IPS DF 6.9 (cell line): ENCODE measurements around the gene NMNAT3.

ENCODE experiments used
- DNase-seq: peaks from one replicate; pipeline ENCODE4 v3.0.0-alpha.2; 2013; ENCODE audit warnings: low read depth, low spot score
- H3K27ac ChIP-seq: one replicate; pipeline ENCODE4 v1.5.1; 2013; ENCODE audit warnings: low read length, control low read depth
- H3K27me3 ChIP-seq: 2 replicates; pipeline ENCODE4 v1.6.1; 2013; ENCODE audit warnings: mild to moderate bottlenecking, low read length; ENCODE audit not compliant: control insufficient read depth, insufficient read depth
- H3K36me3 ChIP-seq: 2 replicates; pipeline ENCODE4 v1.6.1; 2013; ENCODE audit warnings: low read length; ENCODE audit not compliant: control insufficient read depth, insufficient read depth
- H3K4me1 ChIP-seq: 2 replicates; pipeline ENCODE4 v1.6.1; 2013; ENCODE audit warnings: low read length; ENCODE audit not compliant: control insufficient read depth, insufficient read depth
- H3K4me3 ChIP-seq: 2 replicates; pipeline ENCODE4 v1.5.1; 2013; ENCODE audit warnings: mild to moderate bottlenecking, low read length
- H3K9me3 ChIP-seq: 2 replicates; pipeline ENCODE4 v1.6.1; 2013; ENCODE audit warnings: low read length, inconsistent platforms; ENCODE audit not compliant: control insufficient read depth, insufficient read depth
- WGBS: extraction: QIAGEN DNeasy Blood & Tissue Kit; methylation state at CpG from one replicate; pipeline ENCODE4 v1.1.7; 2013; ENCODE audit warnings: mixed read lengths, missing lambda C conversion rate; ENCODE audit not compliant: insufficient read length, insufficient coverage; 5-methylcytosine and 5-hydroxymethylcytosine counted together

Gene NMNAT3

DNA sequence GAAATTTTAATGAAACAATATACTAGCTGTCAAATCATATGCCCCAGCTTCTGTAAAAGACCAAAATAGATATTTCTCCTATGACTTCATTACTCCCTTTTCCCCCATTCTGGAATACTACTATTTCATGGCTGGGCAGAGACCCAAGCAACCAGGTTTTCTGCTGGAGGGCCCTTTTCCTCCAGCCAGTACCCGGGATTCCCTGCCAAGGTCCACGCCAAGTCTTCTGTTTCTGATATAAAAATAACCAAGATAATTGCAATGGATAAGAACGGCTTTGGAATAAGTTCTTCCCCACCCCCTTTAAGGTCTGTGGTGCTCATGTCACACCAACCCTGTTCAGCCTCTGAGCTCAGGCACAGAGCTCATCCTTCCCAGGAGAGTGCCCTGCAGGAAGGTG lies 17.2 kb upstream of the NMNAT3 start:
- Histone ChIP-seq H3K27ac (no peak overlapping the region), H3K36me3 (no peaks in the 10 kb centered on the region), H3K27me3 (no peaks in the 10 kb centered on the region), H3K9me3 (no peaks in the 10 kb centered on the region), H3K4me1 (no peaks in the 10 kb centered on the region), H3K4me3 (no peak overlapping the region)
- no CpG with 5 or more reads among the region's 3 CpGs for WGBS
- no peak for DNase-seq

DNA sequence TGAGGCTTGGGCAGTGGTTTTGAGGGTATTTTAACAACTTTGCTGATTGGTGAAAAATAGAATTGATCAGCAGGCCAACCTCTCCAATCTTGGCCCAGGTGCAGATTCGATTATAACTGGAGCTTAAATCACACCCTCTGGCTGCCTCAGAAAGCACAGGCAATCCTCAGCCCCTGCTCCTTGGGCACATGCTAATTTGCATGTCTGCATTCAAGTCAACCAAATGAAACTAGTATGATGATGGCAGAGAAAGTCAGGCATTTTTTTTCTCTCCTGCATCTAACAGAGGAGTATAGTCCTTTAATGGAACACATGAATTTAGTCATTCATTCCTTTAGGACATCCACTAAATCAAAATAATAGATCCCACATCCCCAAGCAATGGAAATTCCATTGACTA lies 16.8 kb upstream of the NMNAT3 start:
- no peak overlapping the region for H3K27ac ChIP-seq
- no peaks in the 10 kb centered on the region for H3K36me3 ChIP-seq
- H3K4me1 ChIP-seq, result no peaks in the 10 kb centered on the region
- no CpG with 5 or more reads among the region's 1 CpG for WGBS
- no peaks in the 10 kb centered on the region for H3K27me3 ChIP-seq
- DNase-seq, result no peak
- no peaks in the 10 kb centered on the region for H3K9me3 ChIP-seq
- H3K4me3 ChIP-seq, result no peak overlapping the region

DNA sequence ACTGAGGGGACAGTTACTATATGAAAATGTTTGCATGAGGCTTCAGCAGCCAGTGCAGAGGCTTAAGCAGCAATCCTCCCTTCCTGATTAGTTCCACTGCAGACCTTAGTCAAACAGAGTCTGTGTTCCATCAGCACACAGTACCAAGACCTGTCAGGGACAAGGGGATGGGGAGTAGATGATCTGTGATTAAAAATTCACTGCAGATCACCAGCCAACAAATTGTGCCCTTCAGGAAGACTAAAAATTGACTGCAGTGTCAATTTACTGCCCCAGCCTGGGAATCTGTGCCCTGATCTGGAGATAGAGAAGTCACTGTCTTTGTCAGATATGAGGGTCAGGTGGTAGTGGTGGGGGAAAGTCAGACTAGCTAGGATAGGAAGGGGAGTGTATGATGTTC lies 13.8 kb upstream of the NMNAT3 start:
- H3K9me3 ChIP-seq, result no peaks in the 10 kb centered on the region
- no peak overlapping the region for H3K27ac ChIP-seq
- no peak overlapping the region for H3K4me3 ChIP-seq
- H3K4me1 ChIP-seq, result no peaks in the 10 kb centered on the region
- H3K36me3 ChIP-seq, result no peaks in the 10 kb centered on the region
- no peaks in the 10 kb centered on the region for H3K27me3 ChIP-seq
- no peak for DNase-seq

DNA sequence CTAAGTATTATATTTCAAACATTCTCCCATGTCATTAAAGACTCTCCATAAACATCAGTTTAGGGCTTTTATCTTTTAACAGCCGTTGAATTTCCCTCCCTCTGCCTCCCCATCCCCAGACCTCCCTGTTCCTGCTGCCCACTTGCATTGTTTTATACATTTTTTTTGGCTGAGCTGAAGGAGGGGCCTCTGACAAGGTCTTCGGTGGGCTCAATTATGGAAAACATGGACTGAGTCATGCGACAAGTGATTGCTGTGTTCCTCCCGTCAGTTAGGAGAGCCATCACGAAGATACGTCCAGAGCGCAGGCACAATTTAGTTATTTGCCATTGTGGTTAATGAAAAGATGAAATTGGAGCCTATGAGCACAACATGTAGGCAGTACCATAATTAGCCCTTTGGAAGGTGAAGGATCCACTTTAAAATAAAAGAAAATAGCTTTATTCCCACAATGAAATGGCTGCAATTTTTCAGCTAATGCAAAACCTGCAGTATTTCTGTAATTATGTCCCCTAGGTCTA lies 12.0 kb upstream of the NMNAT3 start:
- DNase-seq, result no peak

DNA sequence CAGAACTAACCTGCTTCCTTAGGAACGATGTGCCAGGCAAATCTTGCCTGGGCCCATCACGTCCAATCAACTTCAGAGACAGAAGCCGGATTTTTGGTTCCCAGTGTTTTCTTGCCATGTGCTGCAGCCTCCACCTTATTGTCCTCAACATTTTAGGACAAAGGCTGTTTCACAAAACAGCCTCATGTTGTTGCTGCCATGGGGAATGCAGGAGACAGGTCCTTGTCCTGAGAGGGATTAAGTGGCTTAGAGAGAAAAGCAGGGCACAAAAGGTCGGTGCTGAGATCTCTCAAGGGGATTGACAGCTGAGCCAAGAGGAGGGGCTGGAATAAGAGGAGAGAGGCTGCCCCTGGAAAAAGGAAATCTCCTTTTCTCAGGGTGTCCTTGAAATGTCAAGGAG lies 11.3 kb upstream of the NMNAT3 start:
- Histone ChIP-seq H3K4me1 (no peaks in the 10 kb centered on the region), H3K36me3 (no peaks in the 10 kb centered on the region), H3K27ac (no peak overlapping the region), H3K27me3 (no peaks in the 10 kb centered on the region), H3K9me3 (no peaks in the 10 kb centered on the region), H3K4me3 (no peak overlapping the region)
- WGBS, result no CpG with 5 or more reads among the region's 4 CpGs
- no peak for DNase-seq

More for the DNA sequence above, 12.0 kb upstream of the NMNAT3 start:
- Histone ChIP-seq H3K4me1 (no peaks in the 10 kb centered on the region), H3K27ac (no peak overlapping the region), H3K36me3 (no peaks in the 10 kb centered on the region), H3K27me3 (no peaks in the 10 kb centered on the region), H3K4me3 (no peak overlapping the region), H3K9me3 (no peaks in the 10 kb centered on the region)
- no CpG with 5 or more reads among the region's 7 CpGs for WGBS

DNA sequence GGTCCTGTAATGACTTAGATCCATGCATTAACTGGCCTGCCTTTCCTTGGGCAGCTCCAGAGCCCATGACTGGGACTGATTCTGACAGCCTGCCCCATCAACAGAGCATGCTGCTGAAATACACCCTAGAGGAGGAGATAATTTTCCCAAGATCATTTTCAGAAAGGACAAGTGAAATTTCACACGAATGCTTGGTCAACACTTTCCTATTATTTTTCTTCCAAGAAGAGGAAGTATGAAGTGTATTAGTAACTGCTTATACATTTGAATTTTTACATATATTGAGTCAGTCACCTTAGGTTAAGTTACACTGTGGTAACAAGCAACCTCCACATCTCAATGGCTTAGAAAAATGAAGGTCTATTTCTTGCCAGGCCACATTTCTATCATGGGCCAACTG lies 9.7 kb upstream of the NMNAT3 start:
- H3K27me3 ChIP-seq, result no peaks in the 10 kb centered on the region
- no CpG with 5 or more reads among the region's 1 CpG for WGBS
- no peaks in the 10 kb centered on the region for H3K36me3 ChIP-seq
- no peaks in the 10 kb centered on the region for H3K9me3 ChIP-seq
- H3K4me1 ChIP-seq, result no peaks in the 10 kb centered on the region
- DNase-seq, result no peak
- no peak overlapping the region for H3K4me3 ChIP-seq
- H3K27ac ChIP-seq, result no peak overlapping the region

DNA sequence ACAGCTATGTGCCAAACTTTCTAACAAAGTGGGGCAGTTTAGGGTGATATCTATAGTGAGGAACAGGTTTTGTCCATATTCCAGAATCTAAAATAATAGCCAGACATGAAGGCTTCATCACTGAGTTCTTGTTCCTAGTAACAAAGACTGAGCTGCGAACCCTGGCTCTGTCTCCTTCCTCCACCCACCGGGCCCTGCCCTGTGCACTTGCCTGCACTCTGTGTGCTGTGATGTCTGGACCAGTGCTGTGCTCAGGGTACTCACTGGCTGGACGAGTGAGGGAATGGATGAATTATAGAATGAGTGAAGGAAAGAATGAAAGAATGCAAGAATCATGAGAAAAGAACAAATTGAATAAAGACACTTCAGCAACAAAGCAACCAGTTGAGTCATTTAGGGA lies 8.9 kb upstream of the NMNAT3 start:
- no peaks in the 10 kb centered on the region for H3K36me3 ChIP-seq
- H3K27ac ChIP-seq, result no peak overlapping the region
- no peak for DNase-seq
- no peaks in the 10 kb centered on the region for H3K4me1 ChIP-seq
- no peaks in the 10 kb centered on the region for H3K27me3 ChIP-seq
- no peak overlapping the region for H3K4me3 ChIP-seq
- WGBS, result no CpG with 5 or more reads among the region's 3 CpGs
- no peaks in the 10 kb centered on the region for H3K9me3 ChIP-seq

DNA sequence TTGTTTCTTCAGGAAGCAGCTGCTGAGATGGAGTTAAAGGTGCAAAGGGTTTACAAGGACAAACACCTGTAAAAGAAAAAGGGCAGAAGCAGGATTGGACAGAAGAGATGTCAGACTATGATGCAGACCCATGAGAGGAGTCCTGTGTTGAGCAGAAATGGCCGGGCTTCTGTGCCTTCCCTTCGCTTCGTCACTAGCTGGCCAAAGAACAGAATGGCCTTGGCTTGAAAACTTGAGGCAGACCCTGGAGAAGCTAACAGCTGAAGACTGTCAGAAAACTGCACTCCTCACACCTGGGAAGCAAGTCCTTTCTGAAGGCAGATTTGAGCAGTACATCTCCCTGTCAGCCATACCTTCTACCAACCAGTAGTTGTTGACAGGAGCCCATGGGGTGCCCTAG lies 8.4 kb upstream of the NMNAT3 start:
- WGBS, result no CpG with 5 or more reads among the region's 3 CpGs

DNA sequence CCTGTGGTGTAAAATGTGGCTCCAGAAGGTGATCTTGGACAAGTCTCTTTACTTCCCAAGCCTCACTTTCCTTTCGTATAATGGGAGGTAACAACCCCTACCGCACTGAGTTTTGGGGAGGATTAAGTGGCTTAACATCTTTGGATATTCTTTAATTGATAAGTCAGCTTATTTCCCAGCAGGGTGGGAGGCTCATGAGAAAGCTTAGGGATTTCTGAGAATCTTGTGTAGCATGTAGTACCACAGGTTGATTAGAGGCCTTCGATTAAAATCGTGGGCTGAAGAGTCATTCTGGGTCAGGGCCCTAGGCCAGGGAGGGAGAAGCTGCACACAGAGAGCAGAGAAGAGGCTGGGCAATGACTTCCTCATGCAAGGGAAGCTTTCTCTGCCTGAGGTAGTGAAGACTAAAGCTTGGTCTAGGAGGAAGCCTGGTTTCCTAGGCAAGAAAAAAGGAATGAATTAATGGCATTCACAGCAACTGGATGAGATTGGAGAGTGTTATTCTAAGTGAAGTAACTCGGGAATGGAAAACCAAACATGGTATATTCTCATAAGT lies 1.5 kb upstream of the NMNAT3 start:
- H3K9me3 ChIP-seq, result no peaks in the 10 kb centered on the region
- H3K36me3 ChIP-seq, result no peaks in the 10 kb centered on the region
- no peak overlapping the region for H3K4me3 ChIP-seq
- H3K27me3 ChIP-seq, result peaks cover 14% of the 10 kb centered on the region; the same call in 1 of the 2 replicates
- no peak overlapping the region for H3K27ac ChIP-seq
- WGBS, result no CpG with 5 or more reads among the region's 5 CpGs
- peaks cover 4% of the 10 kb centered on the region for H3K4me1 ChIP-seq
- DNase-seq, result no peak

More for the DNA sequence above, 8.4 kb upstream of the NMNAT3 start:
- H3K4me1 ChIP-seq, result no peaks in the 10 kb centered on the region
- no peaks in the 10 kb centered on the region for H3K36me3 ChIP-seq
- no peaks in the 10 kb centered on the region for H3K27me3 ChIP-seq
- no peak overlapping the region for H3K4me3 ChIP-seq
- no peak overlapping the region for H3K27ac ChIP-seq
- no peak for DNase-seq
- H3K9me3 ChIP-seq, result no peaks in the 10 kb centered on the region

DNA sequence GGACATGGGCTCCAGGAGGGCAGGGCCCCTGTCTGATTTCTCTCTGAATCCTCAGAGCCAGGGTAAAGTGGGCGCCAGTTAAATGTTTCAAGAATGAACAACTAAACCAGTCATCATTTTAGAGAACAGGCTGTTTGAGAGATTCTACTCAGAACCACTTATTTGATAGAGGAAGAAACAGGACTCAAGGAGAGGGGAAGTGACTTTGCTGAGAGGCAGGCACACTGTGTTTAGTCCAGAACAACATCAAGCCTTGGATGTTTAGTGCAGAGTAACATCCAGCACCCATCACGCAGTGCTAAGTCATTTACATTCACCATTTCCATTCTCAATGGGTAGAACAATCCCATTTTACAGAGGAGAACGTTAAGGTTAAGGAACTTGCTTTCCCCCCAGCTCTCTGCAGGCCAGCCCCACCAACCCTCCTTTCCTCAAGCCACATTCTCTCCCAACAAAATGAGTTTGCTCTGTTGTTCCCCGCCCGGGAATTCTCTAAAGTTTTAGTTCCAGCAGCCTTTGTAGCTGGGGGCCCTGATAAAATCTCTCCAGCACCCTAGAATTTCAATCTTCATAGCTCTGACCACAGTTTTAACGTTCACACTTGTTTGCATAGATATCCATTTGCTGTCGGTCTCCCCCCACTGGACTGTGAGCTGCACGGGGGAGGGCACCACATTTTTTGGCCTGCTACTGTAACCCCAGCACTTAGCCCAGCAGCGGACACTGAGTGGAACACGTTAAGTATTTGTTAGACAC lies 962 bp downstream of the NMNAT3 start:
- Histone ChIP-seq H3K9me3 (no peaks in the 10 kb centered on the region), H3K27me3 (peaks cover 14% of the 10 kb centered on the region; the same call in 1 of the 2 replicates), H3K4me1 (peaks cover 6% of the 10 kb centered on the region), H3K4me3 (peak overlapping the region; percentile 50), H3K27ac (no peak overlapping the region), H3K36me3 (no peaks in the 10 kb centered on the region)
- DNase-seq, result no peak
- no CpG with 5 or more reads among the region's 10 CpGs for WGBS

DNA sequence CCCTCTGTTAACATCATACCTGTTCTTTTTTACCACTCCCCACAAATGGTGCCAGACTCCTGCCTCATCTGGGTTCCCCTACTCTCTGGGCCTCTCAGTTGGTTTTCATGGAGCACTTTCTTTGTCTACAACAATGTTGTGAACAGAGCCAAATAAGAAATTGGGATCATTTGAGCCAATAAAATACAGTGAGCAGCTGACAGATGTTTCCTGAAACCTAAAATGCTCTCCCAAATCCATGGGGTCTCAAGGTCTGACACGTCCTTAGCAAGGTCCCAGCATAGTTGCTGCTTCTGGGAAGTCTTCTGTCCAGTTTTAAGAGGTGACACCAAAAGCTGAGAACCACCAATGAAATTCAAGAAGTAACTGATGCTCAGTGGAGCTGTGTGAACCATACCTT lies 1.7 kb downstream of the NMNAT3 start:
- no peak for DNase-seq
- no CpG with 5 or more reads among the region's 1 CpG for WGBS
- H3K36me3 ChIP-seq, result no peaks in the 10 kb centered on the region
- peaks cover 6% of the 10 kb centered on the region for H3K4me1 ChIP-seq
- no peak overlapping the region for H3K27ac ChIP-seq
- no peaks in the 10 kb centered on the region for H3K9me3 ChIP-seq
- H3K4me3 ChIP-seq, result no peak overlapping the region
- peaks cover 14% of the 10 kb centered on the region; the same call in 1 of the 2 replicates for H3K27me3 ChIP-seq
